ENCODE measurements around the gene KIFAP3.

KIFAP3 gene

GRCh38 chr1:169985757-169986156 is 88.7 kb downstream of the KIFAP3 start:
- no peak for DNase-seq (ENCODE audit: low read depth in 2 of 2)
- TF ChIP-seq CTCF (IDR thresholded peaks at IDR 0.05; ENCODE audit: low read depth, low read length) = no peak
- no peak overlapping the region for H3K4me3 ChIP-seq (replicated peaks in 1 of 2; ENCODE audit: low read depth in 2 of 2, low read length in 2 of 2)

- DNase-seq (ENCODE audit: low read depth in 2 of 2) = no peak
- no peak for TF ChIP-seq CTCF (IDR thresholded peaks at IDR 0.05; ENCODE audit: low read depth, low read length)
Measured at GRCh38 chr1:169974067-169974466, 100.4 kb downstream of the KIFAP3 start.

GRCh38 chr1:169970114-169970513 is 104.4 kb downstream of the KIFAP3 start:
- no peak overlapping the region for H3K4me3 ChIP-seq (replicated peaks in 1 of 2; ENCODE audit: low read depth in 2 of 2, low read length in 2 of 2)

More at GRCh38 chr1:169974067-169974466, 100.4 kb downstream of the KIFAP3 start:
- H3K4me3 ChIP-seq (replicated peaks in 1 of 2; ENCODE audit: low read depth in 2 of 2, low read length in 2 of 2) = no peak overlapping the region

GRCh38 chr1:169968174-169968573 is 106.3 kb downstream of the KIFAP3 start:
- H3K4me3 ChIP-seq (replicated peaks in 1 of 2; ENCODE audit: low read depth in 2 of 2, low read length in 2 of 2) = no peak overlapping the region
- no peak for TF ChIP-seq CTCF (IDR thresholded peaks at IDR 0.05; ENCODE audit: low read depth, low read length)
- DNase-seq (ENCODE audit: low read depth in 2 of 2) = no peak

More at GRCh38 chr1:169970114-169970513, 104.4 kb downstream of the KIFAP3 start:
- DNase-seq (ENCODE audit: low read depth in 2 of 2) = no peak
- TF ChIP-seq CTCF (IDR thresholded peaks at IDR 0.05; ENCODE audit: low read depth, low read length) = no peak

- no peak for DNase-seq (ENCODE audit: low read depth in 2 of 2)
- no peak overlapping the region for H3K4me3 ChIP-seq (replicated peaks in 1 of 2; ENCODE audit: low read depth in 2 of 2, low read length in 2 of 2)
- no peak for TF ChIP-seq CTCF (IDR thresholded peaks at IDR 0.05; ENCODE audit: low read depth, low read length)
Measured at GRCh38 chr1:169964206-169964605, 110.3 kb downstream of the KIFAP3 start.

GRCh38 chr1:169959686-169960085 is 114.8 kb downstream of the KIFAP3 start:
- TF ChIP-seq CTCF (IDR thresholded peaks at IDR 0.05; ENCODE audit: low read depth, low read length) = no peak
- no peak overlapping the region for H3K4me3 ChIP-seq (replicated peaks in 1 of 2; ENCODE audit: low read depth in 2 of 2, low read length in 2 of 2)
- no peak for DNase-seq (ENCODE audit: low read depth in 2 of 2)

- H3K4me3 ChIP-seq (replicated peaks in 1 of 2; ENCODE audit: low read depth in 2 of 2, low read length in 2 of 2) = no peak overlapping the region
- no peak for TF ChIP-seq CTCF (IDR thresholded peaks at IDR 0.05; ENCODE audit: low read depth, low read length)
- no peak for DNase-seq (ENCODE audit: low read depth in 2 of 2)
Measured at GRCh38 chr1:169958987-169959386, 115.5 kb downstream of the KIFAP3 start.
